ENCODE results near the gene FIP1L1.

Gene FIP1L1

DNA sequence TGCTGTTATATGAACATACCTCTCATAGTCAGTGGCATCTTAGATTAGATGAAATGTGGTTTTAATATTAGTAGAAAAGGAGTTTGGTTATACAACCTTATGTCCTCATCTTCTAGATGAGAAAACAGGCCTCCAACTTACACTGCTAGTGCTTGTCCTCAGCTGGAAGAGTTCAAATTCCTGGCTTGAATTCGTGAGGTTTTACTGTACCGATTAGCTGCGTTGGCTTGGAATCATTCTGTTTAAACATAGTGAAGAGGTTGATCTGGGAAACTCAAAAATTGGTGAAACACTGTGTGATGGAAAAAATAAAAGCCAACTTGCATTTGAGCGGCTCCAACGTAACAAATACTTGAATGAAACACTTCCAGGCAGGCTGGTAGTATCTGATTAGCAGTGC, 132.9 kb downstream of the FIP1L1 start:
- TF ChIP-seq CTCF (IDR thresholded peaks at IDR 0.05): no peak
- no peak overlapping the region for H3K4me3 ChIP-seq (ENCODE audit: low read depth, low read length)
- no peaks in the 10 kb centered on the region for H3K4me1 ChIP-seq
- no peak overlapping the region for H3K9ac ChIP-seq
- no peaks in the 10 kb centered on the region for H3K9me3 ChIP-seq (ENCODE audit: control insufficient read depth, low read length)
- no peak overlapping the region for H3K27ac ChIP-seq
- H3K27me3 ChIP-seq (ENCODE audit: control insufficient read depth, insufficient read depth, low read length): no peaks in the 10 kb centered on the region
- H3K79me2 ChIP-seq: no peaks in the 10 kb centered on the region
- no peak overlapping the region for H2AFZ ChIP-seq
- H3K36me3 ChIP-seq (ENCODE audit: control insufficient read depth, insufficient read depth, low read length): no peaks in the 10 kb centered on the region
- no peak overlapping the region for H3K4me2 ChIP-seq (ENCODE audit: low read length)
